GM19035 (cell line): ENCODE results near the gene STX18.
"Not testable (repeated sequence)": the region's sequence is repeated elsewhere in the genome, so short reads cannot be mapped to it uniquely, and the experiment has no call there.

Experiments used
- ATAC-seq: cut with Tn5 transposase; IDR thresholded peaks from one replicate; pipeline ENCODE4 v1.9.1; 2021; ENCODE audit not compliant: unreplicated experiment

STX18 gene

DNA sequence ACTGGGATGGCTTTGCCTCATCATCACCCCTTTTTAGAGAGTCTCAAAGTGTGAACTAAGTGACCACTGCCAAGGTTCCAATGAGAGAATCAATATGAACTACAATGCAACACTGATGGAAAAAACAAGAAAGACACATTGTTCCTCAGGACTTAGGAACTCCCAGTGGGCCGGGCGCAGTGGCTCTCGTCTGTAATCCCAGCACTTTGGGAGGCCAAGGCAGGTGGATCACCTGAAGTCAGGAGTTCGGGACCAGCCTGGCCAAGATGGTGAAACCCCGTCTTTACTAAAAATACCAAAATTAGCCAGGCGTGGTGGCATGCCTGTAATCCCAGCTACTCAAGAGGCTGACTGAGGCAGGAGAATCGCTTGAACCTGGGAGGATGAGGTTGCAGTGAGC lies 119.7 kb downstream of the STX18 start:
- not testable (repeated sequence) for ATAC-seq

- no peak for ATAC-seq
Measured at GRCh38 chr4:4421356-4421755, 120.5 kb downstream of the STX18 start.

GRCh38 chr4:4420421-4420820 lies 121.4 kb downstream of the STX18 start:
- ATAC-seq: no peak

GRCh38 chr4:4419896-4420295 lies 122.0 kb downstream of the STX18 start:
- no peak for ATAC-seq

- ATAC-seq: no peak
Measured at GRCh38 chr4:4418676-4419390, 123.0 kb downstream of the STX18 start.

DNA sequence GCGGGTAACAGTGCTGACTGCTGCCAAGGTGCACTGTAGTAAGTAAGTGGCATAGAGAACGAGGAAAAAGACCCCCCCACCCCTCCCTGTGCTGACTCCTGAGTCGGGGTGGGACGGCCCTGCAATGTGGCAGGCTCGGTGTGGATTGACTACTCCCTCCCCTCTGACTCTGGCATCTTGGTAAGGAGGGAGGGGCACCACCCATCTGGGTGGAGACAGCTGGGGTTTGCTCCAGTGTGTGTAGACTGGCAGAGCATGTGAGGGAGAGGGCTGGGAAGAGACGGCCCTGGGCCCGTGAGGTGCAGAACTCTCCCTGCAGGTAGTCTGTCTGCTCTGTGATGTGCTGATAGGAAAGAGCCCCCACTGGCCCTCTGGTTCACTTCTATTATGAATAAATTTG lies 124.0 kb downstream of the STX18 start:
- ATAC-seq: no peak

GRCh38 chr4:4416981-4417380 lies 124.9 kb downstream of the STX18 start:
- ATAC-seq: no peak

DNA sequence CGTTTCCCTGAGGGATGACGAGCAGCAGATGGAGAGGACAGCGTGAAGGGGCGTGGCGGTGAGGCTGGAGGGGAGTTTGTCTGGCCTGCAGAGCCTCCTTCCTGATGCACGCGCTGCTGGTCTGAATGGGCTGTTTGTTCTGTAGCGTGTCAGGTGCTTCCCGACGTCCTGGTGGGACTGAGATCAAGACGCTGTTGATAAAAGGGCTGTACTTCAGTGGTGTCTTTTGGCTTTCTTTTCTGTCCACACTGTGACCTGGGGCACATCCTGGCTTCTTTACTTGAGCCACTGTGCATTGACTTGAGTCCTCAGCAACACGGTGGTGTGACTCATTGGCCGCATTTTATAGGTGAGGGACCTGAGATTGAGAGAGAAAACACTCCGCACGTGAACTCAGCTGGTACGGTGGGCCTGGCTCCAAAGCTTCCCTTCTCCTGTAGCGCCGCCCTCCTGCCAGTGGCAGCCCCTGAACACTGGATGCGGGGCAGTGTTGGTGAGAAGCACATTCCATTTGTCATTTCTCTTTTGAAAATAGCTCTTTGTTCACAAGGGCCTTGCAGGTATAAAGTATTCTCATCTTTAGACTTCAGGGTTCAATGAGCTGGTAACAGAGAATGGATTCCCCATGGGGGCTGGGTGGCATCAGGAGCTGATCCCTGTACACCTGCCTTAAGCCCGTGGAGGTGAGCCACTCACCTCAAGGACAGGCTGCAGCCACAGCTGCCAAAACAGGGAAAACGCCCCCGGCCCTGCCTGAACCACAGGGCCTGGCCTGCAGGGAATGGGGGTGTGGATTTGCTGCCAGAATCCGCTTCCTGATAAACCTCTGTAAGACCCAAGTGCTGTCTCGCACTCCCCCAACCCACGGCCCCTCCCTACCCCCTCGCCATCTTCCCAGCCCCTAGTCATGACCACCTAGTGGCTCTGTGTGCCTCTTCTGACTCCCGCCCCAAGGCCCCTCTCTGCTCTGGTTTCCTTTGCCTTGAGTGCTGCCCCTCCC lies 125.7 kb downstream of the STX18 start:
- no peak for ATAC-seq

DNA sequence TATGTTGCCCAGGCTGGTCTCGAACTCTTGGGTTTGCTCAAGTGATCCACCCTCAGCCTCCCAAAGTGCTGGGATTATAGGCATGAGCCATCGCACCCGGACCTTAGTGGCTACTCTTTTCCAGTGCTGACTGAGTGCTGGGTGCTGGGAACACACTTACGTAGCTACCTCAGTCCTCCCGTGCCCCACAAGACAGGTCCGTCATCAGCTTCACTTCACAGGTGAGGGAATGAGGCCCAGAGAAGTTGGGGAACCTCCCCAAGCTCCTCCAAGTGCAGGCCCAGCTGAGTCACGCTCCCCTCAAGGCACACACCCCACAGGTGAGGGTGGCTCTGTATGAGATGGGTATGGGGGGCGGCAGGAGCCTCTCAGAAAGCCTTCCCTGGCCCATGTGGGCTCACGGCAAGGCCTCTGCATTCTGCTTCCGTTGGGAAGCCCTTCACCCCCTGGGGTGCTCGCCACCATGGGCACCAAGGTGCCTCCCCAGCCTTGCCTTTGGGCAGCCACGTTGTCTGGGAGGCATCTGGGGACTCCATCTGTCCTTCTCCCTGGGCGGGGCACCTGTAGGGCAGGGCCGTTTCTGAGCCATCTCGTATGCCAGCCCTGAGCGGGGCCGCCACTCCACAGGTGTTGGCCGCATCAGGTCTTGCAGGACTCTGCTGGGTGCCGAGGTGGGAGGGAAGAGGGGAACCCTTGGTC lies 126.6 kb downstream of the STX18 start:
- no peak for ATAC-seq

- ATAC-seq: no peak
Measured at GRCh38 chr4:4413806-4414205, 128.0 kb downstream of the STX18 start.

DNA sequence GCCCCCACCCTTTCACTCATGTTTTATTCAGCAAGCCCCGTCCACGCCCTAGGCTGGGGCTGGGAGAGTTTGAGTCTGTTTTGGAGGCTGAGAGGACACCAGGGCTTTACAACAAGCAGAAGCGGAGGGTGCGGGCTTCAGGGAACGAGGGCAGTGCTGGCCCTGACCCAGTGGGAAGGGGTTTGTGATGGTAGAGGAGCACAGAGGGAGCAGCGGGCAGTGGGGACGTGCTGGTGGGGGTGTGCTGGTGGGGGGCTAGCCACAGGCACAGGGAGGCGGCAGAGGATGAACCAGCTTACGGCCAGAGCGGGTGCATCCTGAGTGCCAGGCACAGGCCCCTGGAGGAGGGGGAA lies 128.5 kb downstream of the STX18 start:
- ATAC-seq: no peak

DNA sequence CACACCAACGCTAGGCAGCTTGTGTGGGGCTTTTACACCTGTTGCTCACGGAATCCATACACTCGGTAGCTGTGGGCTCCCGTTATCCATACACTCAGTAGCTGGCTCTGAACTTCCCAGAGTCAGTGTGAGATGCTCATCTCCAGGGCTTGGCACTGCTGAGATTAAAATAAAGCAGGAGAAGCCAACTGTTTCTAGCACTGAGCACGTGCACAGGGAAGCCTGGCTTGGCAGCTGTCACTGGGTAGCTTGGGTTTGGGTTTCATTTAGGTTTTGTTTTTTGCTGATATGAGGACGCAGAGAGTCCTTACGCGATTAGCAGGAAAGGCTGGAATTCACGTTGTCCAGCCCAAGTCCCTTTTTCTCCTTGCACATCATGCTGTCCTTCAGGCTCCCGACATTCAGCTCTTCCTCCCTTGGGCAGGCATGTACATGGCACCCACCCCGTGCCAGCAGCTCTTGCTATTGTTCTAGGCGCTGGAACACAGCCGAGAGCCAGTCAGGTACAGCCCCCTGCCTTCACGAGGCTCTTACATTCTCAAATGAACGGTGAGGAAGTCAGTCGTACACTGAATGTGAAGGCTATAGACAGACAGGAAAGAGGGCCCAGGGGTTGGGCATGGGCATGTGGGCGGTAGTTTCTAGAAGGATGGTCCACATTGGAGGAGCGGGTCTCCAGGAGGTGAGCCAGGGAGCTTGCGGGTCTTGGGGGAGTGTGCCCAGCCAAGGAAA lies 129.0 kb downstream of the STX18 start:
- ATAC-seq: no peak

GRCh38 chr4:4411906-4412305 lies 129.9 kb downstream of the STX18 start:
- ATAC-seq: no peak

DNA sequence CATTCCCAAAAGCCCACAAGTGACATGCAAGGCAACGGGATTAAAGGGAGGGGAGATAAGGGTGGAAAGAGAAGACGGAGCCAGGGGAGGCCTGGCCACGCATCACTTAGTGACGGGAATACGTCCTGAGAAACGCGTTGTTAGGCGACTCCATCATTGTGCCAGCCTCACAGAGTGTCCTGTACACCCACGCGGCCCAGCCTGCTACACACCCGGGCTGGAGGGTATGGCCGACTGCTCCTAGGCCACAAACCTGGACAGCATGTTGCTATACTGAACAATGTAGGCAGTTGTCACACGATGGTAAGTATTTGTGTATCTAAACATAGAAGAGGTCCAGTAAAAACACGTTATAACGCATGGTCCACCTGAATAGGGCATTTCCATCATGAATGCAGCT lies 131.6 kb downstream of the STX18 start:
- no peak for ATAC-seq

DNA sequence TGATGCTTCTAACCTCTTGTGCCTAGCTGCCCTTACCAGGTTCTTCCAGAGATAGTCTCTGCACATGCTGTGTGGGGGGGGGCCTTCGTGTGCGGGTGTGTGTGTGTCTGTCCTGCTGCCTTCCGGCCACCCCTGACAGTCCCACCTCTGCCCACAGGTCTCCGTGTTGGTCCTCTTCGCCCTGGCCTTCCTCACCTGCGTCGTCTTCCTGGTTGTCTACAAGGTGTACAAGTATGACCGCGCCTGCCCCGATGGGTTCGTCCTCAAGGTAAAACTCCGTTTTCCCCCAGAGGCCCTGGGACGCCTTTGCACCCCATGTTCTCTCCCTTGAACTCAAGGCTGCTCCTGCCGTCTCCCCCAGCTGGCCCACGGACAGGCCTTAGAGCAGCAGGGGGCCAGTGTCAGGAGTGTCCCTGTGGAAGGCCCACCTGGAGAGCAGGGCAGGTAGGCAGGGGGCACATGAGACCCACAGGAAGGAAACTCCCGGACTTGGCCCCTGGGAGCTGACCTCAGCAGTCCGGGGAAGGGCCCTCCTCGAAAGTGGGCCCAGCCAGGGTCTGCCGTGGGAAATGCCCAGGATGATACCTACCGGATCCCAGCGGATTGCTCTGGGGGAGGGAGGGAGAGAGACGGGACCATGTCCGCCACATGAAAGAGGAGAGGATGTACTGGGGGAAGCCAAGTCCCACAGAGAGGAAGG lies 132.3 kb downstream of the STX18 start:
- ATAC-seq: no peak

DNA sequence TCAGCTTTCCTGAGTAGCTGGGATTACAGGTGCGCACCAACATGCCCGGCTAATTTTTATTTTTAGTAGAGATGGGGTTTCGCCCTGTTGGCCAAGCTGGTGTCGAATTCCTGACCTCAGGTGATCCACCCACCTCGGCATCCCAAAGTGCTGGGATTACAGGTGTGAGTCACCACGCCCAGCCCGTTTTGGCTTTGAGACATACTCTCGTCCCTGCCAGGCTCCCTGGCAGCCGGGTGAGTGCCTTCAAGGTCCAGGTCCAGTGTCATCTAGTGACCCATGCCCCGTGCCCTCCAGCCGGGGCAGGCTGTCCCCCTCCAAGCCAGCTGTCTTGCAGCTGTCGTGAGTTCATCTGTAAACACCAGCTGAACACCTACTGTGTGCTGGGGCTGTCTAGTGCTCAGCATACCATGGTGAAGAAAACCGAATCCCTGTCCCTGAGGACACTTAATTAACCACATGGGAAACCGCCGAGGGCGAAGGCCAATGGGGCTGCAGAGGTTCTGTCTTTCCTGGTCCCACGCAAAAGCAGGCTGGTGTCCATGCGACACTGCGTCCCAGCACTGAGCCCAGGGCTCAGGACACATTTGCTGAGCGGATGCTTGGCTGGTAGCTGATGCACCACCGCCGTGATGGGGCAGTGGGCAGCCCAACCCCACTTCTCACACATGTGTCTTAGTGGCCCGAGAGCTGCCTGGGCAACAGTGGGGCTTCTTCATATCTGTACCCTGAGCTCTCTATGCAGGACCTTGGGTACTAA lies 133.1 kb downstream of the STX18 start:
- no peak for ATAC-seq

- no peak for ATAC-seq
Measured at GRCh38 chr4:4408132-4408523, 133.7 kb downstream of the STX18 start.

DNA sequence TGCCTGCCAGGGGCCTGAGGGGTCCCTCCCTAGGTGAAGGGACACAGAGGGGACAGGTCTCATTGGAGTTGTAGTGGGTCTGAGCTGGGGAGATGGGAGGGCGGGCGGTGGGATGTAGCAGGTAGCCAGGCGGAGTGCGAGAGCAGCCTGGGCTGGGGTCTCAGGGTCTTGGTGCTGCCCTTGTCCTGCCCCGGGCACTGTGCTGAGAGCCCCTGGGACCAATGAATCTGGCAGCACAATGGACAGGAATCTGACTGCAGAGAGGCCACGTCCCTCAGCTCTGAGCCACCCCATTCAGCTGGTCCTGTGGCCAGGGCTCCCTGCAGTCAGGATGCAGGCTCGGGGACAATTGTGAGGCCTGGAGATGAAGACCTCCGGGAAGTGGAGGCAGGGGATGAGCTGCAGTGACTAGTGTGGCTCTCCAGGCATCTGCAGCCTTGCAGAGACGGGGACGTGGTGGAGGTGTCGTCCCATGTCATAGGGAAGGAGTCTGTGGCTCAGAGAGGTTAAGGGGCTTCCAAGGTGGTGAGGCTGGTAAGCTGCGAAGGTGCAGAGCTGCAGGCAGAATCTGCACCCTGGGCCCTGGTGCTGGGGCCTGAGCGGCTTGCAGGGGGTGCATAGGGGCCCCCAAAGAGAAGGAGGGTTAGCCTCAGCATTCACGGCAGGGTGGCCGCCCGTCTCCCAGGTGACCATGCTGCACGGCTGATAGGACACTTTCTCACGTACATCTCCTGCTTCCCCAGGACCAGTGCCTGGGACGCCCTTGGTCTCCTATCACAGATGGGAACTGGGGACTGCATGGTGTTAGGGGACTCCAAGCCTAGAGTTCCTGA lies 134.3 kb downstream of the STX18 start:
- ATAC-seq: no peak
